A549 (cell line): ENCODE data around the gene ARL13B. TPM values are rescaled to one million over a fixed set of nuclear protein-coding genes. Genes with fewer than 3 reads are reported as not detected.

ENCODE experiments used
- ATAC-seq, 2 experiments: fragments of 200-7000 bp in 1 of 2; fragments of >200 bp in 1 of 2; cut with Nextera tagmentation in 1 of 2; cut with Tn5 transposase in 1 of 2; 3 replicates each; pipeline versions ENCODE4 v1.8.0 to v1.9.1; 2018 to 2020; ENCODE audit warnings: mild to moderate bottlenecking in 1 of 2, moderate library complexity in 1 of 2
- CTCF ChIA-PET: fragments of 300-600 bp; sonication (Branson Sonifier 250); formaldehyde crosslinking; extraction: SDS; loops from one replicate; lab custom pipeline; 2021; ENCODE audit warnings: antibody characterized with exemption, inconsistent platforms; lab: Yijun Ruan, JAX
- POLR2A ChIA-PET: fragments of 350-600 bp; formaldehyde crosslinking; extraction: SDS; loops from one replicate; lab custom pipeline; 2021; ENCODE audit warnings: antibody characterized with exemption, inconsistent platforms; lab: Yijun Ruan, JAX
- DNase-seq, 2 experiments: peaks; one replicate each; pipeline versions ENCODE4 v3.0.0 to v3.0.0-alpha.2; 2011 to 2016; ENCODE audit warnings: low read depth in 1 of 2, low spot score in 1 of 2
- FAIRE-seq: peaks from 2 replicates; lab custom pipeline; 2011; peaks lifted over from hg19 to GRCh38; lab: Jason Lieb, UNC
- H3K27ac ChIP-seq, 2 experiments: fragments of >200 bp; sonication (Bioruptor Twin); formaldehyde crosslinking; 3 replicates each; pipeline ENCODE4 v1.5.1; 2016 to 2017
- H3K4me1 ChIP-seq: fragments of >200 bp; sonication (Bioruptor Twin); formaldehyde crosslinking; 3 replicates; pipeline ENCODE4 v1.6.1; 2016
- H3K4me2 ChIP-seq: fragments of >200 bp; sonication (Bioruptor Twin); formaldehyde crosslinking; 3 replicates; pipeline ENCODE4 v1.6.1; 2016
- H3K4me3 ChIP-seq: fragments of >200 bp; sonication (Bioruptor Twin); formaldehyde crosslinking; 3 replicates; pipeline ENCODE4 v1.5.1; 2016
- H3K9me3 ChIP-seq: fragments of >200 bp; sonication (Bioruptor Twin); formaldehyde crosslinking; 3 replicates; pipeline ENCODE4 v1.6.1; 2016
- CBX8 ChIP-seq: fragments of 200-600 bp; sonication (generic); IDR thresholded peaks from 2 replicates; pipeline ENCODE4 v1.6.1; 2016
- CEBPB ChIP-seq, 2 experiments: fragments of >200 bp in 1 of 2; sonication (Bioruptor Twin) in 1 of 2; formaldehyde crosslinking in 1 of 2; IDR thresholded peaks; 2 replicates each; pipeline ENCODE4 v1.6.1; 2012 to 2016
- CTCF ChIP-seq: fragments of >200 bp; sonication (Bioruptor Twin); formaldehyde crosslinking; IDR thresholded peaks from 3 replicates; pipeline ENCODE4 v1.5.1; 2016
- E2F6 ChIP-seq: IDR thresholded peaks from 2 replicates; pipeline ENCODE4 v1.6.1; 2012; ENCODE audit warnings: low read depth, borderline replicate concordance
- EHF ChIP-seq: fragments of 250-450 bp; sonication (Bioruptor Pico); IDR thresholded peaks from 2 replicates; pipeline ENCODE4 v1.5.0; 2020; ENCODE audit warnings: mild to moderate bottlenecking
- ESRRA ChIP-seq: fragments of 150-350 bp; IDR thresholded peaks from 2 replicates; pipeline ENCODE4 v1.6.1; 2014; ENCODE audit warnings: mild to moderate bottlenecking, low read length, borderline replicate concordance
- FOSB ChIP-seq: fragments of 250-450 bp; sonication (Bioruptor Pico); IDR thresholded peaks from 2 replicates; pipeline ENCODE4 v1.5.0; 2020; ENCODE audit warnings: mild to moderate bottlenecking, moderate library complexity
- HES2 ChIP-seq: fragments of >200 bp; sonication (Bioruptor Twin); formaldehyde crosslinking; IDR thresholded peaks from 2 replicates; pipeline ENCODE4 v1.6.1; 2016
- HMGXB4 ChIP-seq: fragments of 250-450 bp; sonication (Bioruptor Pico); IDR thresholded peaks from 2 replicates; pipeline ENCODE4 v1.5.0; 2021; ENCODE audit warnings: mild to moderate bottlenecking, moderate library complexity, borderline replicate concordance
- MAFK ChIP-seq: fragments of 450-650 bp; IDR thresholded peaks from 2 replicates; pipeline ENCODE4 v1.6.1; 2014; ENCODE audit not compliant: partially characterized antibody
- MAX ChIP-seq: IDR thresholded peaks from 2 replicates; pipeline ENCODE4 v1.6.1; 2012
- MAZ ChIP-seq: fragments of 150-350 bp; IDR thresholded peaks from 2 replicates; pipeline ENCODE4 v1.6.1; 2014; ENCODE audit warnings: antibody characterized with exemption, low read depth, low read length, borderline replicate concordance
- NR3C1 ChIP-seq: fragments of >200 bp; sonication (Bioruptor Twin); formaldehyde crosslinking; IDR thresholded peaks from 3 replicates; pipeline ENCODE4 v1.6.1; 2017
- POLR2A ChIP-seq: IDR thresholded peaks from 2 replicates; pipeline ENCODE4 v1.6.1; 2012; ENCODE audit warnings: mild to moderate bottlenecking, low read length
- RARB ChIP-seq: fragments of 250-450 bp; sonication (Bioruptor Pico); IDR thresholded peaks from 2 replicates; pipeline ENCODE4 v1.8.0; 2021; ENCODE audit warnings: mild to moderate bottlenecking, moderate library complexity
- REST ChIP-seq: fragments of 200-600 bp; sonication (generic); IDR thresholded peaks from 2 replicates; pipeline ENCODE4 v1.6.1; 2016; ENCODE audit warnings: antibody characterized with exemption, mild to moderate bottlenecking, moderate library complexity
- RFX5 ChIP-seq: fragments of 450-650 bp; IDR thresholded peaks from 2 replicates; pipeline ENCODE4 v1.7.1; 2014; ENCODE audit warnings: antibody characterized with exemption, mild to moderate bottlenecking, moderate library complexity
- SREBF2 ChIP-seq: fragments of 450-650 bp; IDR thresholded peaks from 2 replicates; pipeline ENCODE4 v1.6.1; 2014; ENCODE audit warnings: mild to moderate bottlenecking, moderate library complexity
- TFCP2L1 ChIP-seq: fragments of 250-450 bp; sonication (Bioruptor Pico); IDR thresholded peaks from 2 replicates; pipeline ENCODE4 v1.5.0; 2021; ENCODE audit warnings: mild to moderate bottlenecking
- ZFP36 ChIP-seq: fragments of 450-650 bp; IDR thresholded peaks from 2 replicates; pipeline ENCODE4 v1.6.1; 2014; ENCODE audit warnings: borderline replicate concordance; ENCODE audit not compliant: partially characterized antibody
- WGBS: methylation state at CpG from one replicate; pipeline ENCODE4 v1.1.6; 2017; ENCODE audit errors: missing lambda C conversion rate; 5-methylcytosine and 5-hydroxymethylcytosine counted together
- polyA plus RNA-seq, 4 experiments: library from polyadenylated mRNA; depleted of rRNA in 3 of 4; stranded (reverse); fragments of >200 nt; fragmentation: RNase III in 1 of 4; extraction: RNeasy Plus Mini Kit Qiagen cat#74134 plus additional on column Dnase treatment in 1 of 4; gene quantifications; 2 replicates in 3 of 4; 3 replicates in 1 of 4; pipeline ENCODE4 v1.2.3, GENCODE V29; 2011 to 2017

Gene ARL13B
- polyA plus RNA-seq, 2 of the 4 experiments (the other 2 are of a cell fraction): 13.3 to 28.6 TPM

GRCh38 chr3:93931597-93932229 lies 48.2 kb upstream of the ARL13B start:
- DNase-seq: no peak
- WGBS: 70% methylated on average over 5 of the region's 5 CpGs
- Histone ChIP-seq H3K27ac (no peak overlapping the region), H3K4me2 (no peak overlapping the region), H3K9me3 (no peaks in the 10 kb centered on the region), H3K4me1 (no peaks in the 10 kb centered on the region), H3K4me3 (no peak overlapping the region)
- TF ChIP-seq NR3C1: no peak
- no peak for TF ChIP-seq REST
- no peak for TF ChIP-seq E2F6
- TF ChIP-seq CBX8: no peak
- no peak for TF ChIP-seq EHF (CRISPR knock-in tag)
- no peak for TF ChIP-seq RARB
- TF ChIP-seq MAZ: no peak
- no peak for TF ChIP-seq FOSB
- no peak for TF ChIP-seq SREBF2
- TF ChIP-seq CEBPB (IDR thresholded peaks at IDR 0.05): no peak
- no peak for TF ChIP-seq ESRRA
- TF ChIP-seq ZFP36: no peak
- no peak for TF ChIP-seq MAX
- no peak for TF ChIP-seq HMGXB4 (CRISPR knock-in tag)
- TF ChIP-seq HES2: no peak
- no peak for TF ChIP-seq CTCF
- no peak for TF ChIP-seq TFCP2L1
- TF ChIP-seq MAFK: no peak
- no peak for TF ChIP-seq RFX5
- TF ChIP-seq POLR2A: no peak
- FAIRE-seq: no peak
- ChIA-PET POLR2A (no interaction called here), CTCF (no interaction called here)
- ATAC-seq: no peak
